GM18517 (cell line): ENCODE data around the gene SKP2.
A peak's percentile ranks its signal among the peaks of the same experiment; 100 is the strongest.
"Not testable (repeated sequence)": the region's sequence is repeated elsewhere in the genome, so short reads cannot be mapped to it uniquely, and the experiment has no call there.

Experiments
- ATAC-seq: cut with Tn5 transposase; IDR thresholded peaks from one replicate; pipeline ENCODE4 v1.9.1; 2021; ENCODE audit warnings: mild to moderate bottlenecking, moderate library complexity; ENCODE audit not compliant: unreplicated experiment

Gene SKP2

GRCh38 chr5:36156121-36156601 lies 4.2 kb downstream of the SKP2 start:
- ATAC-seq = no peak

DNA sequence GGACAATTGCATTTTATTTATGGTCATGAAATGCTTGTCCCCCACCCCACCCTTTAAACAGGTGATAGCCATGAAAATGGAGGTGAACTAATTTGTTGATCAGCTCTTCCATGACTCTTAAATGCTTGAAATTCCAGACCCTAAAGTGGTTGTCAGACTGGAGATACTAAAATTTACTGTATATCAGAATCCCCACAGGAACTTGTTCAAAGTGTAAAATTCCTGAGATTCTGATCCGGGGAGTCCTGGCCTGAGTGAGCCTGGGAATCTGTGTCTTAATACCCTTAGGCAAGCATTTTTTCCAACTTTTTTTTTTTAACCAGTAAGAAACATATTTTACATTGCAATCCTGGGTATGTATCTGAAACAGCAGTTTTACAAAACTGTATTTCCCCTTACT lies 4.7 kb downstream of the SKP2 start:
- no peak for ATAC-seq

DNA sequence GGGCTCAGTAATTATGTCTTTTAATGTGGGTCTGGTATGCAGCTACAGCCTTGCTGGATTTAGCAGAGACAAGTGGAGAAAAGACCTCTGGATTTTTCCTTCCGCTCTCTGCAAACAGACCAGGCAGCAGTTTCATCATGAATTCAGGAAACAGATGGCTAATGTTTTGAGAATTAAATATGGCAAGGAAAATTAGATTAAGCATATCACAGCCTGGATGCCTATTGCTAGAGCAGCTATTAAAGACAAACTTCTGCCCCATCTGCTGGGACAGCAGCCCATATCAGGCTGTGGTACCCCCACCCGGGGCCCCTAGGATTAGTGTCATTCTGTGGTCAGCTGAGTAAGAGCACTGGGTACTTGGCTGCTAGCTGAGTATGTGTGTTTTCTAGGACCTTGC lies 6.2 kb downstream of the SKP2 start:
- ATAC-seq = no peak

GRCh38 chr5:36160617-36161016 lies 8.7 kb downstream of the SKP2 start:
- ATAC-seq = no peak

DNA sequence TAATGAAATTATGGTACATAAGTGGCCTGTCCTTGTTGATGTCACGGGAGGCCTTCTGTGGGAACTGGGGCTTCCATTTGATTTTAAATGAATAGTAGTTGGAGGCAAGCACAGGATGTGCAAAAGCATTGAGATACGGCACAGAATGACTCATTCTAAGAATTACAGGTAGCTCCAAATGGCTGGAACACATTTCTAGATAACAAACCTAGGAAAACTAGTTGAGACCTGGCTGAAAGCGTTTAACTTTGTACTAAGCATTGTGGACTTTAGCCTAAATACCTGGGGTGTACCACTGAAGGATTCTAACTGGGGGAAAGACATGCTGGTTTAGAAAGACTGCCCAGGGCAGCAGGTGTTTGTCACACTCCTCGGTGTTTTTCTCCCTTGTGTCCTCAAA lies 9.4 kb downstream of the SKP2 start:
- no peak for ATAC-seq

DNA sequence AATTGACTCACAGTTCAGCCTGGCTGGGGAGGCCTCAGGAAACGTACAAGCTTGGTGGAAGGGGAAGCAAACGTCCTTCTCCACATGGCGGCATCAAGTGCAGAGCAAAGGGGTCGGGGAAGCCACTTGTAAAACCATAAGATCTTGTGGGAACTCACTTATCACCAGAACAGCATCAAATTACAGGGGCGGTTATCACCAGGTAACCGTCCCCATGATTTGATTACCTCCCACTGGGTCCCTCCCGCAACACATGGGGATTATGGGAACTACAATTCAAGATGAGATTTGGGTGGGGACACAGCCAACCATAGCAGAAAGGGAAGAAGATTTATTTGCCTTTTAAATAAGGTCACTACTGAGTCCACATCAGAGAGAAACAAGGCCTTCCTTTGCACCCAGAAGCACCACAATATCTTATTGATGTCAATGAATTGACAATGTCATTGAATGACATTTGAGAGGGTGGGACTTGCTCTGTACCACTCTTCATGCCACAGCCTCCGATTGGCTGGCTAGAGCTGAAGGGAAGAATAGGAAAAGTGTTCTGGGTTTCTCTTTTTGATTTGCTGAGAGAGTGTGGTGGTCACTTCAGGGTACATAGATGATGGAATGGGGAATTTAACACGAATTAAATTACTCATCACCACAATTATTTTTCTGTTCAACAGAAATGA lies 11.0 kb downstream of the SKP2 start:
- no peak for ATAC-seq

DNA sequence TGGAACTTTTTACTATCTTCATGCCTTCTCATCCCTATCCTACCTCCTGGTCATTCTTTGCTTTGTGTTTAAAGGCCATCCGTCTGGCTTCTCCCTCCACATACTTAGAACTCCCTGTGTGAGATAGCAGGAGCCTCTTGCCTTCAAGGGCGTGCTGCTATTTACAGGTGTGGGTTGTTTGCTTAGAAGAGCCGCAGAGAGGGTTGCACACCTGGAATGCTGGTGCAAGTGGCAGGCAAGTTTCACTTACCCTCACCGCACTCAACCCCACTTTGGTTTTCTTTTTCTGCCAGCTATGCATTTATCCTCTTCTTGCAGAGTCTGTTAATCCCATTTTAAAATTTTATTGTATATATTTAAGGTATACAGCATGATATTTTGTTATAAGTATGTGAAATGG lies 12.6 kb downstream of the SKP2 start:
- no peak for ATAC-seq

DNA sequence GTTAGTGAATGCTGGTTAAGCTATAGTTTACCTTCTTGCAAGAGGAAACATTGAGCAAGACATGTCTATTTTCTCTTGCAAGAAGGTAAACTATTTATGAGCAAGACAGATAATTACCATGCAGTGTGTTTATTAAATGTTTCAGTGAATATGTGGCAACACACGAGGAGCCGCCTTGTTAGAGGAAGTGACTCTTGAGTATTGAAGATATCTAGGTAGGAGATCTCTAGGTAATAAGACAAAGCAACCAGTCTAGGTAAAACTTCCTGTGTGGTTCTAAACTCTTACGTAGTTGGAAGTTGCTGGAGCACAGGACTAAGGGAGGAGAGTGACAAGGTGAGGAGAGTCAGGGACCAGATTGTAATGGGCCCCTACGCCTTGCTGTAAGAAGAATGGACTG lies 16.8 kb downstream of the SKP2 start:
- ATAC-seq = no peak

DNA sequence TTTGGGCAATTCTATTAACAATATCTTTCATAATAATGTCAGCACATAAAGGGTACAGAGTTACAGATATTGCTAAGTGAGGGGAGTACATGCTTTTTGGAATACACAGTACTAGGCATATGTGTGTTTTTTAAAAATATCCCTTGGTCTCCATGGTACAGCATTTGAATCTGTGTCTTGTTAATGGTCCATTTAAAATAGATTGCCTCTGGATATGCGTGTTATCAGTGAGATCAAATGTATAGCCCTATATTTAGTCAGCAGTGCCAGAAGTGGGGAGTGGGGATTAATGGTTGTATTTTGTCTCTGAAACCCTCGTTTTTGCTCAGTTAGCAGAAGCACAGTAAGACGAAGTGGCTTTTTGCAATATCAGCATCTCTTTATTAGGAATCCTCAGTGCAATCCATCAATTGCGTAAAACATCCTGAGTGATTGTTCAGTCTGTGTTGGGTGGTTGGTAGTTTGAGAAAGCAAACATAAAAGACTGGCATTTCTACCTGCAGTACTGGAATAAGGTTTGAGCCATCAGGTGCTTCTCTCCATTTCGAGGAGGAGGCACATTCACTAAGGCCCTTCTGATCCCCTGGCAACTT lies 19.0 kb downstream of the SKP2 start:
- no peak for ATAC-seq

DNA sequence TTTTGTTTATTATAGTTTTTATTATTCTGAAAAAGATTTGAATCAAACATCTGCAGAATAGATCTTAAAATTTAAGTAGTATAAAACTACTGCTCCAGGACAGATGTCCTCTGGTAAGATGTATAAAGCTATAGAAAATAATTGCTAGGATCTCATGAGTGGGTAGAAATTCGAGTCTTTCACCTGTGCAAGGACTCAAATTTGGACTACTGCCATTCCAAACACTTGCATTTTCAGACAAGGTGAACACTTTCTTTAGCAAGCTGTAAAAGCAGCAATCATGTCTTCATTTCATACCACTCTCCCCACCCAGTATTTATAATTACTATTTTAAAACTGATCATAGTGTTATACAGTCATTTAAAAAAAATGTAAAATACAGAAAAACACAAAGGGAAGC lies 20.7 kb downstream of the SKP2 start:
- ATAC-seq = no peak

DNA sequence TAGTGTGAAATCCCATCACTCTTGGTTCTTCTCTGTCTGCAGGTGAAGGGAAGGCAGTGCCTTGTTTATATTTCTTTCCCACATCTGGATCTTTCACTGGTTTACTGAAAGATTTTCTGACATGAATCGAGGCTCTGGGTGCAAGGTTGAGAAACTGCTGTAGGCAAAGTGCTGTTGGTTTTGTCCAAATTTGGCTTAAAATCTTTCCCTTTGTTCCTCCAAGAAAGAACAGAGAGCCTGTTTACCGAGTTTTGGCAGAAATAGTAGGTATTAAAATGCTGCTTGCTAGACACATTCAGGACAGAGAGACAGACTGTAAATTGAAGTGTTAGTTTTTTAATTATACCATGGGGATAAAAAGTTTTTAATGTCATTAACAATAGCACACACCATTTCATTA lies 21.5 kb downstream of the SKP2 start:
- ATAC-seq = no peak

- ATAC-seq = no peak
Observed at GRCh38 chr5:36174119-36174518, 22.2 kb downstream of the SKP2 start.

DNA sequence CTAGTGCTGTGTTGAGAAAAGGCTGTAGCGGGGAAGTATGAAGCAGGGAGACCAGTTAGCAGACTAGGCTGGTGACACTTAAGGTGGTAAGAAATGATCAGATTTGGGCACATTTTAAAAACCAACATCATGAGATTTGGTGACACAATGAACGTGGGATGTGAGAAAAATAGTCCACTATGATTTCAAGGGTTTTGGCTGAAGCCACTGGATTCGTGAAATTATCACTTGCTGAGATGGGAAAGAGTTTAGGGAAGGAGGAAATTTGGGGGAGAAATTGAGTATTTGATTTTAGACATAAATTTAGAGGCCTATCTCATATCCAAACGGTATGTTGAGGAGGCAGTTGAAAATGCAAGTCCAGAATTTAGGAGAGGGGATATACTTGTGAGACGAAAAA lies 23.1 kb downstream of the SKP2 start:
- no peak for ATAC-seq

- ATAC-seq = peak; percentile 100
Observed at GRCh38 chr5:36177154-36177553, 25.2 kb downstream of the SKP2 start.

- no peak for ATAC-seq
Observed at GRCh38 chr5:36177715-36178523, 26.0 kb downstream of the SKP2 start.

GRCh38 chr5:36178524-36178890 lies 26.6 kb downstream of the SKP2 start:
- ATAC-seq = no peak

DNA sequence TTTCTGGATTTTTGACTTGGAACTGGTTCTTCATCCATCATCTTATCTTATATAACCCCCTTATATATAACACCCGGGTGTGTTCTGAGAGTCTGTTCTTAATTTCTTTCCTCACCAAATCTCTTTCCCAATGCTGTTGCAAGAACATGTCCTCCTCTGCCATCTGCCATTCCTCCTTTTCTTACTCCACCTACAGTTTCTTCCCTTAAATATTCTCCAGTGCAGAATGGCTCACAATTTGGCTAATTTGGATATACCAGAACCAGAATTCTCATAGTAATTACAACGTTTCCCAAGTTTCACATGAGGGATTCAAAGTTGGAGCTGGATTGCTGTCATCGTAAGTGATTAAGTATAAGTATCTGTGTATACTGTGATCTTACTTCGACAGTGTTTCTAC lies 28.0 kb downstream of the SKP2 start:
- ATAC-seq = no peak

- ATAC-seq = no peak
Observed at GRCh38 chr5:36180556-36181350, 28.8 kb downstream of the SKP2 start.

GRCh38 chr5:36181774-36182173 lies 29.9 kb downstream of the SKP2 start:
- no peak for ATAC-seq

DNA sequence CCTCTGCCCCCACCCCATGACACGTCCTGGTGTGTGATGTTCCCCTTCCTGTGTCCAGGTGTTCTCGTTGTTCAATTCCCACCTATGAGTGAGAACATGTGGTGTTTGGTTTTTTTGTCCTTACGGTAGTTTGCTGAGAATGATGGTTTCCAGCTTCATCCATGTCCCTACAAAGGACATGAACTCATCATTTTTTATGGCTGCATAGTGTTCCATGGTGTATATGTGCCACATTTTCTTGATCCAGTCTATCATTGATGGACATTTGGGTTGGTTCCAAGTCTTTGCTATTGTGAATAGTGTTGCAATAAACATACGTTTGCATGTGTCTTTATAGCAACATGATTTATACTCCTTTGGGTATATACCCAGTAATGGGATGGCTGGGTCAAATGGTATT lies 32.5 kb downstream of the SKP2 start:
- not testable (repeated sequence) for ATAC-seq

GRCh38 chr5:36193746-36194145 lies 41.8 kb downstream of the SKP2 start:
- ATAC-seq = no peak
